HG03159 (cell line): ENCODE measurements around the gene PRODH2.
"Not testable (repeated sequence)": the region's sequence is repeated elsewhere in the genome, so short reads cannot be mapped to it uniquely, and the experiment has no call there.

ENCODE experiments used
- ATAC-seq: cut with Tn5 transposase; IDR thresholded peaks from one replicate; pipeline ENCODE4 v1.9.1; 2021; ENCODE audit warnings: mild to moderate bottlenecking, moderate library complexity; ENCODE audit not compliant: unreplicated experiment

The PRODH2 gene

DNA sequence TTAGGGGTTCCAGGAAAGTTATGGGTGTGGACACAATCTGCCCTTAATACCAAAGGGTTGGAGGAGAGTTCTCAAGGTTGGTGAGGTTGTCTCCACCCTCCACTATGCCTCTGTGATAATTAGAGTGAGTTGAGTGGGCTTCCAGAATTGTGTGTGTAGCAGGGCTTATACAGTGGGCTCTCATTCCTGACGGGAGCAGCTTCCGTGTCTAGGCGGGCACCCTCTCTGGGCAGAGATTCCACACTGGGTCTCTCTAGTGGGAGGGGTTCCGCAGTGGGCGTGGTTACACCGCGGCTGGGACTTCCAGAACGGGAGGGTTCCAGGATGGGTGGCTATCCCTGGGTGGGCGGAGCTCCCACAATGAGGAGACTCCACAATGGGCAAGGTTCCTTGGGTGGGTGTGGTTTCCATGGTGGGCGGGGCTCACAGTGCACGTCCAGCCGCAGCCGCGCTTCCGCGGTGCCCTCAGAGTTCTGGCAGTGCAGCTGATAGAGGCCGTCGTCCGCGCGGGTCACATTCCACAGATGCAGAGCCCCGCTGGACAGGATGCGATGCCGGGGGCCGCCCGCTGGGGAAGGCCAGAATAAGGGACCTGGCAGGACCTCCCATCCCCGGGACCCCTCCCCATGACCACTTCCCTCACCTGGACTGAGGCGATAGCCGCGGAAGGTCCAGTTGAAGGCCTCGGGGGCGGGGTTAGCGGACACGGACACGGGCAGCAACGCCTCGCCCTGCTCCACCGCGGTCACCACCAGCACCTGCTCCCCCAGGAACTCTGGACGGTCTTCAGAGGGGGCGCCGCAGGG, 31.2 kb upstream of the PRODH2 start:
- ATAC-seq, result no peak

DNA sequence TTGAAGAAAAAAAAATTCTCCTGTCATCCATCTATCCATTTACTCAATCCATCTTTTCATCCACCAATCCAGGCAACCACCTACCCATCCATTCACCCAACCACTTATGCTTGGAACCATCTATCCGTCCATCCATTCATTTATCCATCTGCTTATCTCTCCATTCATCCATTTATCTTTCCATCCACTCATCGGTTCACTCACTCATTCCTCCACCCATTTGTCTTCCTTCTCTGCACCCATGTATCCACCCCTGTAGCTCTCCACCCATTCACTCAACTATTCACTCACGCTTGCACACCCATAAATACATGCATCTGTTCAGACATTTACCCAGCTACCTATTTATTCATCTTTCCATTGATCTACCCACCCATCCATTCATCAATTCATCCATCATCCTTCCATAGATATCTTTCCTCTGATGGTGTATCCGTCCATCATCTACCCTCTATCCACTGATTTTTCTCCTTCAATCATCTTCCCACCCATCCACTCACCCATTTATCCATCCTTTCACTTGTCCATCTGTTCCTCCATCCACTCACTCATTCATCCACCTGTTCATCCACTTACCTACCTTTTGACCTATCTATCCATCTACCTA, 30.1 kb upstream of the PRODH2 start:
- ATAC-seq, result no peak

DNA sequence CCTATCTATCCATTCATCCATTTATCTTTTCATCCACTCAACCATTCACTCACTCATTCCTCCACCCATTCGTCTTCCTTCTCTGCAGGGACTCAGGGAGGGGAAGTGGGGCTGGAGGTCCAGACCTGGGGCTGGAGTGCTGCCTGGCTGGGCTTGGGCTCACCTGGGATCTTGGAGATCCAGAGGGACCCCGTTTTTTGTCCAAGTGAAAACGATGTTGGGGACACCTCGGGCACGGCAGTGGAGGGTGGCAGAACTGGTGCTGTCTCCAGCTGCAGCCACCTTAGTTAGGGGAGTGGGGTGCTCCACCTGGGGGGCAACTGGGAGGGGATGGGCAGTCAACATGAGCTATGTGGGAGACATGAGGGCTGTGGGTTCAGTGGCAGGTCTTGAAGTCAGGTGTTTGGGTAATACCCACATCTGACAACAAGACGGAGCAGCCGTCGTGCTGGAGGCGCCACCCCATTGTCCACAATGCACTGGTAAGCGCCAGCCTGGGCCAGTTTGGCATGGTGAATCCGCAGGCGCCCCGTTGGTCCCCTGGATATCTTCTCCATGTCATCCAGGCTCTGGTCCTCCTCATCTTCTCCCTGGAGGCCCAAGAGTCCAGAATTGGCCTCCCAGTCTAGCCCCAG, 29.4 kb upstream of the PRODH2 start:
- ATAC-seq, result no peak

- ATAC-seq, result not testable (repeated sequence)
Observed at GRCh38 chr19:35836096-35836495, 23.5 kb upstream of the PRODH2 start.

GRCh38 chr19:35833972-35834371, 21.3 kb upstream of the PRODH2 start:
- ATAC-seq, result no peak

- no peak for ATAC-seq
Observed at GRCh38 chr19:35832054-35832453, 19.4 kb upstream of the PRODH2 start.

GRCh38 chr19:35830986-35831385, 18.3 kb upstream of the PRODH2 start:
- ATAC-seq, result no peak

DNA sequence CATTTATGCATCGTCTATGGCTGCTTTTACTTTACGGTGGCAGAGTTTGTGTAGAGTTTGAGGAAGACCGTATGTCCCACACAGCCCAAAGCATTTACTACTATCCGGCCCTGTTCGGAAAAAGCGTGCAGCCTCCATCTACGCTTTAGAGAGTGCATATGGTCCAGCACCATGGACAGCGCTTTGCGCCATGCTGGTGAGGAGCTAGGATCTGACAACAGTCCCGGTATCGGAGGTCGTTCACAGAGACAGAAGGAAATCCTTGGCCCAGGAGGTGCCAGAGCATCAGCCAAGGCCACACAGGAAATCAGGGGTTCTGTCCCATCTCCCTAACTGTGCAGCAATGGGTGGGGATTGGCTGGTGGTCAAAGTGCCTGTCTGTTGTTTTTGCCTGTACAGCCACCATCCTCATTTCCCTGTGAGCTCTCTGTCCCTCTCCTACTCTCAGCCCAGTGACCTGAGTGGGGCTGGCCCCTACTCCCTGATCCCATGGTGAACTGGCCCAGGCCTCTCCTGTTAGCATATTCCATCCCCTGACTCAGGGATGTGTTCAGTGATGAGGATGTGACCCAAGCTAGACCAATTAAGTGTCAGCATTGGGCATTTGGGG, 16.2 kb upstream of the PRODH2 start:
- ATAC-seq, result no peak

- no peak for ATAC-seq
Observed at GRCh38 chr19:35824150-35824549, 11.5 kb upstream of the PRODH2 start.

DNA sequence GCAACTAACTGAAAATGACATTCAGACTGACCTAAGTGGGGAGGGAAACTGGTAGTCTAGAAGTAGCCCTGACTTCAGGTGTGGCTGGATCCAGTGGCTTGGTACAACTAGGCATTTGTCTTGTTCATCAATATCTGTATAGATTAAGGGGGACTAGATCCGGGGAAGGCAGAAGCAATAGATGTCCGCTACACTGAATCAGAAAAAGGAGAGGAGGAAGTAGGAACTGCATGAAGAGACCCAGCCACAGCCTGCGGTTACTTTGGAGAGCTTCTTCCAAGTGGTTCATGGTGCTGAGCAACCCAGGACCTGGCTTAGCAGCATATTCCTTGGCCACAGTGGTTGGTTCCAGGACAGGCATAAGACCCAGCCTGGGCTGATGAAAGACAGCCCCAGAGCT, 9.9 kb upstream of the PRODH2 start:
- no peak for ATAC-seq

- ATAC-seq, result no peak
Observed at GRCh38 chr19:35818445-35818844, 5.8 kb upstream of the PRODH2 start.

- no peak for ATAC-seq
Observed at GRCh38 chr19:35816846-35817245, 4.2 kb upstream of the PRODH2 start.

GRCh38 chr19:35816262-35816661, 3.6 kb upstream of the PRODH2 start:
- ATAC-seq, result no peak

- ATAC-seq, result no peak
Observed at GRCh38 chr19:35813043-35813890, 622 bp upstream of the PRODH2 start.

GRCh38 chr19:35811317-35812219, 1.1 kb downstream of the PRODH2 start:
- ATAC-seq, result no peak

DNA sequence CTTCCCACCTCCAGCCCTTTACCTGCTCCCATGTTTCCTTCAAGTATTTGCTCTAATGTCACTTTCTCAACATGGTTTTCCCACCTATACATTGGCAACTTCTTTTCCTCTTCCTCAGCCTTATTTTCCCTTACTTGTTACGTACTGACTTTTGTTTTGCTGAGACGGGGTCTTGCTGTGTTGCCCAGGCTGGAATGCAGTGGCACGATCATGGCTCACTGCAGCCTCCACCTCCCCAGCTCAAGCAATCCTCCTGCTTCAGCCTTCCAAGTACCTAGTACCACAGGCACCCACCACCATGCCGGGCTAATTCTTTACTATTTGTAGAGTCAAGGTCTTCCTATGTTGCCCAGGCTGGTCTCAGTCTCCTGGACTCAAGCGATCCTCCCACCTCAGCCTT, 5.0 kb downstream of the PRODH2 start:
- ATAC-seq, result no peak

DNA sequence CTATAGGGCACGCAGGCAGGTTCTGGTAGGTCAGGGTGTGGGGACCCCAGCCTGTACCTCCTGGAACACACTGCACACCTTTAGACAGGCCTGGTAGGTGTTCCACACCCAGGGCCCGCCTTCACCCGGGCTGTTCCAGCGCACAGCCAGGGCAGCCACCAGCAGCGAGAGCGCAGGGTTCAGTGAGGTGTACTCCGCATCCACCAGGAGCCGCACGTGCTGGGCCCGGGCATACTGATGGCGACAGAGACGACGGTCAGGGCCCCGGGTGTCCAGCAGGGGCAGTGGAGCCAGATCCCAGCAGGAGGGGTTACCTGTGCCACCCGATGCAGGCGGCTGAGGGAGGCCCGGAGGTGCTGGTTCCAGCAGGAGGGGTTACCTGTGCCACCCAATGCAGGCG, 6.0 kb downstream of the PRODH2 start:
- no peak for ATAC-seq

DNA sequence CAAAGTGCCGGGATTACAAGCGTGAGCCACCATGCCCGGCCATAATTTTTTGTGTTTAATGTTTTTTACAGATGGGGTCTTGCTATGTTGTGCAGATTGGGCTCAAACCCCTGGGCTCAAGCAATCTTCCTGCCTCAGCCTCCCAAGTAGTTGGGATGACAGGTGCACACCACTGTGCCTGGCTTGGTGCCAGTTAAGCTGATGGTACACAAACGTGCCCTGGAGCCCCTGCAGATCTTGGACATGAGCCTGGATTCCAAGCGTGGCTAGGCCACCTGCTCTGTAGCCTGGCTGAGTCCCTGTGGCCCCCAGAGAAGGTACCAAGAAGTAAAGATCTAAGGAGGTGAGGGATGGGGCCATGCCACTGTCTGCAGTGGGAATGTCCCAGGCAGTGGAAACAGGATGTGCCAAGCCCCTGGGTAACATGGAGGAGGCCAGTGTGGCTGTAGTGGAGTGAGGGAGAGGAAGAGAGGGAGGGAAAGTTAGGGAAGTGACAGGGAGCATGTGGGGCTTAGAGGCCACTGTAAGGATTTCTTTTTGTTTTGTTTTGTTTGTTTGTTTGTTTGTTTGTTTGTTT, 7.0 kb downstream of the PRODH2 start:
- ATAC-seq, result no peak

DNA sequence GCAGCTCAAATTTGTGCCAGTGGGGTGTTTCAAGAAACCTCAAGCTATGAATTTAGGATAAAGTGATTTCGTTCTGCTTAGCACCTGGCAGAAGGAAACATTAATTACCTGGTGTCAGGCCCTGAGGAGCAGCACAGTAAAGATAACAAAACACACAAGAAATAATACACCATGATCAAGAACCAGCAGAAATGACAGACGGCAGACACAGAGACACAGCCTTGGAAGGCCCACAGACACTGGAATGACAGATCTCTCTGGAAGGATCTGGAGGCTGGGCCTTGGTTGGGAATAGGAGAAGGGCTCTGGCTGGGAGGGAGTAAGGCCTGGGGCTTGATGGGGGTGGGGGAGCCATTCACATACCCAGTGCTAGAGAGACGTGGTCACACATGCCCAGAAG, 10.8 kb downstream of the PRODH2 start:
- no peak for ATAC-seq
